HG03025 (cell line): Measurements from ENCODE around the gene GABRB1.
"Not testable (repeated sequence)": the region's sequence is repeated elsewhere in the genome, so short reads cannot be mapped to it uniquely, and the experiment has no call there.

Experiments
- ATAC-seq: cut with Tn5 transposase; IDR thresholded peaks from one replicate; pipeline ENCODE4 v1.9.1; 2021; ENCODE audit warnings: mild to moderate bottlenecking, moderate library complexity; ENCODE audit not compliant: unreplicated experiment, low FRiP score

Gene GABRB1

DNA sequence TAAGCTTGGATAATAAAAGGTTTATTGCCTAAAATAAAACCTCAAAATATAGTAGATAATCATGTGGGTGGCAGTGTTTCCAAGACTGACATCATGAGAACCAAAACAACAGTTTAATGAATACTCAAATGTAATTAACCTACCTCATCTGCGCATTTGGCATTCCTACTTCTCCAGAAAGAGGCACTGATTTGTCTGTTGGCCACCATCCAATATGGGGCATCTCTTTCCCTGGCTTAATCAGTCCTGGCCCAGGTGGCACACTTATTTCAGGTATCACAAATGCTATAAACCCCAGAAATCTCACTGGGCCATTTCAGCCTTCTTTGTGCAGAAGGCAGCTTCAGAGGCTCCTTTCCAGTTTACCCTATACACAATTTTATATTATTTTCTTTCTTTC is 239.9 kb downstream of the GABRB1 start:
- no peak for ATAC-seq

DNA sequence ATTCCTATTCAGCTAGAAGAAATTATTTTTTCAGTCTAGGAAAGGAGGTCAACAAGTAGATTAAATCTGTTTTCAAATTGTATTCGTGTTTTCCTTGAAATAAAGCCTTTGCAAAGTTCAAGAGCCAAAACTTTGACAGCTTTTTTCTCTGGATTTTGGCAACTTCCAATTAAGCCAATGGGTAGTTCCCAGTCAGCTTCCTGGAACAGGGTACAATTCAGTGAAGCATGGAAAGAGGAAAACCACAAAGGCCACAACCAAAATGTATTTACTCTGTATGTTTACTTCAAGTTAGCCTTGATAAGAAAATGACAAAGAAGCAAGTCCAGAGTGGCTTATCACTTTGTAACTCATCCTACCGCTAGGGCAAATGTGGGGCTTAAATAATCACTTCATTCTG is 243.5 kb downstream of the GABRB1 start:
- no peak for ATAC-seq

DNA sequence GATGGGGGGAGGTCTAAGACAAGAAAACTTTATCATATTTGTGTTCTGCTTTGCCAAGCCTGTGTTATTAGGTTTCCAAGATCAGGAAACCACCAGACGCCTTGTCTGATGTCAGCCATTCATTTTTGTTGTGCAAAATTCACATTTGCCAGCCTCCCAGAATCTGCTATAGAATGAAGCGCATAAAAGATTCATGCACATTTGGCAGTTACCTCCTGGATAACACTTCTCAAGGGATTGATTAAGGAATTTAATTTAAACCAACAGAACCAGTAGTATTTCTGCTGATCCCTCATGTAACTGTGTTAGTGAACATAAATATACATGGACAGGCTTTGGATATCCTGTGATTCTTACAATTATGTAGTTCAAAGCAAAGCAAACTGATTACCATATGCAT is 244.2 kb downstream of the GABRB1 start:
- no peak for ATAC-seq

DNA sequence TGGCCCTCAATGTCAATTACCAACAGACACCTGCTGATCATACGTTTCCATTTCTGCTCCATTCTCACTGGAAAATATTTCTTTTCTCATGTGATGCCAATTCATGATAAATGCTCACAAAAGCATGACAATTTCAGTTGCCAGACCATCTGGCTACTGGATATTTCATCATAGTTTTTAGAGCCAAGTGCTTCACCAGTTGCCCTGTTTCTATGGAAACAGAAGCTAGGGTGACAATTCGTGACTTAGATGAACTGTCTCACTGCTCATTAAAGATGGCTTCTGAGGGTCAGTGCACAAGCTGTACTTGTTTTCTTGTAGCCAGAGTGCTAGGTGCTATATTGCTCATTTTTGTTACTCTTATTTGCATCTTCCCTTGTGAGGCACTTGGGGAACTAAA is 247.3 kb downstream of the GABRB1 start:
- no peak for ATAC-seq

DNA sequence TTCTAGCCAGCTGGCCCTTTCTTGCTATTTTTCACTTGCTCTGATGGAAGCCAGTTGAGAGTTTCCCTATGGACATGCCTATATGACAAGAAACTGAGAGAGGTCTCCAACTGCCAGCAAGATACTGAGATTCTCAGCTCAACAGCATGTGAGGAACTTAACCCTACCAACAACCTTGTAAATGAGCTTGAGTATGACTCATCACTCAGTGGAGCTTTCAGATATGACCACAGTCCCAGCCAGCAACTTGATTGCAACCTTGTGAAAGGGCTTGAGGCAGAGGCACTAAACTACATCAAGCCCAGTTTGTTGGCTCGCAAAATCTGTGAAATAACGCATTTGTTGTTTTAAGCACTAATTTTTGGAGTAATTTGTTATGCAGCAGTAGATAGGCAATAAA is 256.4 kb downstream of the GABRB1 start:
- ATAC-seq = no peak

DNA sequence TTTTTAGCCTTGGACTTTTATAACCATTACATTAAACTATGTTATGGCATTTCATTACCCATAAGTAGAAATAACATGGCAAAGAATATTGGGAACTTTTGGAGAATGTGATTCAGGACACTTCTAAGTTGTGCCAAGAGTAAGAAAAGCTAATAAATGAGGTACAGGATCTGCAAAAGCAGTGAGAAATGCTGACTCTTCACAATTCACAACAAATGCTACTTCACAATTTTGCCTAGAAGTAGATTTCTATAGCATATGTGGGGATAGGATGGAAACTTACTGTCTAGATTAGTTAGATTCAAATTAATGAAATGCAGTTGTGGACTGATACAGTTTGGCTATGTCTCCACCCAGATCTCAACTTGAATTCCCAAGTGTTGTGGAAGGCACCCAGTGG is 258.4 kb downstream of the GABRB1 start:
- no peak for ATAC-seq

DNA sequence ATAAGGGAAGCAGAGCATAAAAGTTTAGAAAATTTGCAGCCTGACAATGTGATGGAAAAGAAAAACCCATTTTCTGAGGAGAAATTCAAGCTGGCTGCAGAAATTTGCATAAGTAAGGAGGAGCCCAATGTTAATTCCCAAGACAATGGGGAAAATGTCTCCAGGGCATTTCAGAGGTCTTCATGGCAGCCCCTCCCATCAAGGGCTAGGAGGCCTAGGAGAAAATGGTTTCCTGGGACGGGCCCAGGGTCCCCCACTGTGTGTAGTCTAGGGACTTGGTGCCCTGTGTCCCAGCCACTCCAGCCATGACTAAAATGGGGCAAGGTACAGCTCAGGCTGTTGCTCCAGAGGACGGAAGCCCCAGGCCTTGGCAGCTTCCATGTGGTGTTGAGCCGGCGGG is 259.5 kb downstream of the GABRB1 start:
- ATAC-seq = not testable (repeated sequence)

DNA sequence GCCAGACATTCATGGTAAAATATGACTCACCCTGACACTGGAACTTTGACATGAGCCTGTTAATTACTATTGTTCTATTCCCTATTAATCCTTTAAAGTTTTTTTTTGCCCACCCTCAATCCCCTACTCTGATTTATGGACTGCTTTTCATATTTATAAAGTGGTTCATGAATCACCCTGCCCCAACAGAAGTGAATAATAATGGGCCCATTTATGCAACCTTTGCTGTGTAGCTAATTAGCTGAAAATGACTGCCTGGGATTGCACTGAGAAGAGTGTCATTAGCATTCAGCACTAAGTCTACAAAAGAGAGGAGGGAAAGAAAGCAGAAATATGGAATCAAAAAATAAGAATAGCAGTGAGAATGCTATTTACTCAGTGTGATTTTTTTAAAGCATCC is 277.8 kb downstream of the GABRB1 start:
- no peak for ATAC-seq

DNA sequence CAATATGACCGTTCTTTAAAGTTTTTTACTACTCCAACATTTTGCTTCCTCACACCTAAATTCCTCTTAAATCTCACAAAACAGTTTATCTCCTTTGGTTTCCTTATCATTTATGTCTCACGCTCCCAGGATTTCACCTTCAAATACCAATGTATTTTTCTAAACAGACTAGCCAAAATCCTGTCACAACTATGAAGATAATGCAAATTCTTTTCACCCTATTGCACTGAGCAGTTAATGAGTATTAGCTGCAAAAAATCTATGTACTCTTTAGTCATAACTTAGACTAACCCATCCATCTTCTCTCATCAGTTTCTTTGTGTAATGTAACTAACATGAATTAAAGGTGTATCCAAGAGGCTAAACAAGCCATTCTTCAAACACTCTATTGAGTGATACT is 280.8 kb downstream of the GABRB1 start:
- no peak for ATAC-seq

DNA sequence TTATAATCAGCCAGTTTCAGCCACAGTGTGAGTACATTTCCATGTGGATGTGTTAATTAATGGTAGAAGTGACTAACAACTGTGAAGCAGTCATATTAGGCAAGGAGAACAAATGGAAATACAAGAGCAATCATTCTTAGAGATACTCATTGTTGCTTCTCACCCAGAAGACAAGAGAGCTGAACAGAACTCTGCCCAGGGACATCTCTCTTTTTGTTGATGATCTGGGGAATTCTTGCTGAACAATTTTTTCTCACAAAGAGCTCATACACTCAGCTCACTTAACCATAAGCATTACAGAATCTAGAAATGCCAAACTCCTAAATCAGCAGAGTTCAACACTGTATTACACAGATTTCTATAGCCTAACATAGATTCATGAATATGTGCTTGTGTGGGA is 282.0 kb downstream of the GABRB1 start:
- ATAC-seq = no peak

DNA sequence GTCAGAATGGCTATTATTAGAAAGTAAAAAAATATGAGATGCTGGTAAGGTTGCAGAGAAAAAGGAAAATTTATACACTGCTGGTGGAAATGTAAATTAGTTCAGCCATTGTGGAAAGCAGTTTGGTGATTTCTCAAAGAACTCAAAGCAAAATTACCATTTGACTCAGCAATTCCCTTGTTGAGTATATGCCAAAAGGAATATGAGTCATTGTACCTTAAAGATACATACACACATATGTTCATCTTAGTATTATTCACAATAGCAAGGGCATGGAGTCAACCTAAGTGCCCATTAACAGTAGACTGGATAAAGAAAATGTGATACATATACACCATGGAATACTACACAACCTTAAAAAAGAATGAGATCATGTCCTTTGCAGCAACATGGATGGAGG is 284.0 kb downstream of the GABRB1 start:
- ATAC-seq = no peak

DNA sequence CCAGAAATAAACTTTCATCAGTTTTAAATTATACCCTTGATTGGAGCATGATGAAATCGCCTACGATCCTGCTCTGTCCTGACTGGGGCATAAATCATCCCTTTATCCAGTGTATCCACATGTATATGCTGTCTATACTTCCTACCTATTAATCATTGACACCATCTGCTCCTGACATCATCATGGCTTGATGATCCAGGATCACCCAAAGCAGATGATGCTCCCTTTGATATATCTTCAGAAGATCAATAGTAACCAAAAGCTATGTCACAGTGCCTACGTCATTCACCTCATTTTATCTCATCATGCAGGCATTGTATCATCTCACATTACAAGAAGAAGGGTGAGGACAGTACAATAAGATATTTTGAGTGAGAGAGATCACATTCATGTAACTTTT is 294.7 kb downstream of the GABRB1 start:
- ATAC-seq = no peak

DNA sequence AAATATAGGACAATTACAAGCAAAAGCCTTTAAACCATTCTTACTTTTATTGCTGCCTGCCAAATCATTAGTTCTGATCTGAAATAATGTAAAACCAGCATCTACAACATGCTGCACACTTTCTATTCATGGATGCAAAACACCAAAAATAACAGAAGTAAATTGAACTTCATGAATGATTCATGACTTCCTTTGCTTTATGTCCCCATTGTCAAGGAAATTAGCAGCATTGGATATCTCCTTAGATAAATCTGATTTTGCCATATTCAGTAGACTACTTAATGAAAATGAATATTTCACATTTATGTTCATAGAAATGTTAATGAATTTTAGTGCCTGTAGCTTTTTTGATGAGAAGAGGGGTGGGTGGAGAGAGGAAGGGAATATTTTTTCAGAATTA is 299.5 kb downstream of the GABRB1 start:
- no peak for ATAC-seq

DNA sequence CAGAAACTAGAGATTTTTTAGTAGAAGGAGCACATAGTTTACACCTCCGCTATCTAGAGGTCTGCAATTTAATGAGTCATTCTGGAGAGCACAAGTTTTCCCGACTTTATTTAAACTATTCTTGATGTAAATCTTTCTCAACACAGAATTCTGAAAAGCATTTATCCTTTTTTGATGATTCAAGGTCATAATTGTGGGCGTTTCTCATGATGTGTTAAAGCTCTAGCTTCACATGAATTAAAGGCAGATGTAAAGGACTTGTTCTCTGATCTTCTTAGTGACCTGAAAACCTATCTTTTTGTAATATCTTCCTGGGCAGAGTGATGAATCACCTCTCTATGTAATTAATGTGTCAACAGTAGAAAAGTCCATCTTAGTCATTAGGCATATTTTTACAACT is 303.3 kb downstream of the GABRB1 start:
- no peak for ATAC-seq

DNA sequence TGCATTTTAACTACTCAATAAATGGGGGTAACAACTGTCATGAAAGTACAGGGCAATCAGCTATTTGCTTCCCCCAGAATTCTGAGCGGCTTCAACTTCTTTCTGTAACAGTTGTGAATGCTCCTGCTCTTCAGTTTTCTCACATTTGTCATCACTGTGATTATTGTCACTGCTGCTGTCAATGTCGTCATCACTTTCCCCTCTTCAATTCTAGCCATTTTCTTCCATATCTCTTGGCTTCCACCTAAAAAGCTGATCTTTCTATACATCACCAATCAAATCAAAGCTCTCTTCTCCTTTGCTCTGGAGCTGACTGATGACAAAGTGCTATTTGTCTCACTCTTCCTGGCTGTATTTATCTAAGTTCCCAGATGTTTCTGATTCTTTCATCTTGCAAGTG is 306.5 kb downstream of the GABRB1 start:
- ATAC-seq = no peak

DNA sequence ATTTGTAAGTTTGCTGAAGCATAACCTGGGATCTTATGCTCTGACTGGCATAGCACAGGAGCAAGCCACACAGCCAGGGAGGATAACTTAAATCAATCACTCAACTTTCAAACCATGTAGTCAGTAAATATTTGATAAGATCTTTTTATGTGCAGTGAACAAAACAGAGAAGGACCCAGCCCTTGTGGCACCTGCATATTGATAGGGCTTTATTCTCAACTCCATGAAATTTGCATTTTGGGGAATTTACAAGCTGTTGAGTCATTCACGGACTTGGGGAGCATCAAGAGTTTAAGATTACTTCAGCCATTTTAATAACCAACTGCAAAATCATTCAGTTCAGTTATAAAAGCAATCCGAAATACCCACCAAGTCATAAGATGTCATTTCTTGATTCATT is 309.5 kb downstream of the GABRB1 start:
- no peak for ATAC-seq

DNA sequence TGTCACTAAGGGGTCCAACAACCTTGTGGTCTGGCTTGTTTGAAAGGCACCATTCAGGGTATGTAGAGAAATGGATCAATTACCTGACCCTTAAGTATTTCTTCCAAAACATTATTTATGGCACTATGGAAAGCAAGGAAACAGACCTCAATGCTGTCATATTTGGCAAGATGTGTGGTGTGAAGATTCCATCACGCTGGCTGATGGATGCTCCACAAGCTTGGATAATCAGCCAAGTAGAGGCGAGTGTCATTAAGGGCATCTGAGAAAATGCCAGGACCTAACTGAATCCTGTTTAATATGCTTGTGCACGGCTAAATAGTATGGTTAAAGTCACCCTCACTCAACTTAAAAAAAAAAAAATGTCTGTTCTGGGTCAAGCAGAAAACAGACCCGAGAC is 311.4 kb downstream of the GABRB1 start:
- ATAC-seq = no peak

DNA sequence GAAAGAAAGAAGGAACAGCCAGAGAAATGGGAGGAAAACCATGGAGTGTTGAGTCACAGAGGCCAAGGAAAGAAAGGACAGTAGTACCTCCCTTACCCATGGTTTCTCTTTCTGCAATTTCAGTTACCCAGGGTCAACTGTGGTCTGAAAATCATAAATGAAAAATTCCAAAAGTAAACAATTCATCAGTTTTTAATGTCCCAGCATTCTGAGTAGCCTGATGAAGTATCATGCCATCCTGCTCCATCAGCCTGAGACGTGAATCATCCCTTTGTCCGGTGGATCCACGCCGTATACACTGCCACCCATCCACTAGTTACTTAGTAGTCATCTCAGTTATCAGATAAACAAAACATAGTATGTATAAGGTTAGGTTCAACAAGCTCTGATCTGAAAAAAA is 318.0 kb downstream of the GABRB1 start:
- no peak for ATAC-seq

DNA sequence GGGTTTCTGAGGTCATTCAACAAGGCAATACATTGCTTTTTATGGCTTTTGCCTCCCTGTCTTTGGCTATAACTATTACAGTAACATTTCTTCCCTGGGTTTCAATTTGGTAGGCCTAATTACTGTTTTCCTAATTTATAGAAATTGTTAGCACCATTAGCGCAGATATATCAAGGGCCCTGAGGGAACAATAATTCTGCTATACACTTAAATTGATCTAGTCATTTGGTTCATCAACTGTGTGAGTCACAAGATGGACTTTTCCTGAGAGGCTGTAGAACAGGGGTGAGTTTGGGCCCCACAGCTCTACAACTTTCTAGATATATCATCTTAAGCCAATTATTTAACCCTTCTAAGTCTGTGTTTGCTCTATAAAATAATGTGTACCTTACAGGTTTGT is 324.2 kb downstream of the GABRB1 start:
- ATAC-seq = no peak

DNA sequence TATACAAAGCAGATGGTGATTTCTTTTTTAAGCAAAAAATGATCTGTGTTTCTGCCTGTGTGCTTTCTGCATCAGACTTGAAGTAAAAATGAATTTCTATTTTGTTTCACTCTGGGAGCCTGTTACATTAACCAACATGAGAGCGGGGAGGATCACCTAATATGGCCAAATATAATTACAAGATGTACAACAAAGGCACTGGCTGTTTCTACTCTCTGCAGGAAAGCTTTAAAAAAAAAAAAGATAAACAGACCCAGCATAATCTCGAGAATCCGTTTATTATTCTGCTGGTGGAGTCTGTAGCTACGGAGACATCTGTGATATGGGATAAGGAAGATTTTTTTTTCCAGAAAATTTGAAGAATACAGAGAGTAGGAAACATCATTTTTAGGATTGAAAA is 328.5 kb downstream of the GABRB1 start:
- ATAC-seq = no peak

DNA sequence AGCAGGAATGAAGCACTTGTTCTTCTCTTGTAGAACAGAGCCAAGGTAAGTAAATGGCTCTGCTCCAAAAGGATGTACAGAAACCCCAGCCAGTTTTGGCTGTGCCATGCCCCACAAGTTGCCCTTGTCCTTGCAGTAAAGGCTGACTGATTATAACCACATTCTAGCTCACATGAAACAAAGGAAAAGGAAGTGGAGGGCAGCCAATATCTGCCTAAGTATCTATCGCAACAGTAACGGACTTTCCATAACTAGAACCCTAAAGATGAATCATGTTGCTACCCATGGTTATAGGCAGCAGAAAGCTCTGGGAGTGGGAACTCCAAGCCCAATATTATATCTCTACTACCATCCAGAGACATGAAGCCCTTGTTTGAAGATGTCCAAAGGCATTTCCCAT is 336.4 kb downstream of the GABRB1 start:
- no peak for ATAC-seq

DNA sequence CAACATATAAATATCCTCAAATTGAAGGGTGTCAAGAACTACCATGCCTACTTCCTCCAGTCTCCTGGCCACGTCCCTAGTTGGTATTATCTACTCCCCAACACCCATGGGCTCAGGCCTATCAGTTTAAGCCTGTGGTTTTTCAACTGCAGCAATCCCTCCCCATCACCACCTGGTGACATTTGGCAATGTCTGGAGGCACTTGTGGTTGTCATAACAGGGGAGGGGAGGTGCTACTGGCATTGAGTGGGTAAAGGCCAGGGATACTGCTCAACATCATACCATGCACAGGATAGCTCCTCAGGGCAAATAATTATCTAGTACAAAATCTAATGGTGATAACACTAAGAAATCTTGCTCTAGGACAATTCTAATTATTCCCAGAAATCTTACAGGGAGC is 336.8 kb downstream of the GABRB1 start:
- no peak for ATAC-seq

DNA sequence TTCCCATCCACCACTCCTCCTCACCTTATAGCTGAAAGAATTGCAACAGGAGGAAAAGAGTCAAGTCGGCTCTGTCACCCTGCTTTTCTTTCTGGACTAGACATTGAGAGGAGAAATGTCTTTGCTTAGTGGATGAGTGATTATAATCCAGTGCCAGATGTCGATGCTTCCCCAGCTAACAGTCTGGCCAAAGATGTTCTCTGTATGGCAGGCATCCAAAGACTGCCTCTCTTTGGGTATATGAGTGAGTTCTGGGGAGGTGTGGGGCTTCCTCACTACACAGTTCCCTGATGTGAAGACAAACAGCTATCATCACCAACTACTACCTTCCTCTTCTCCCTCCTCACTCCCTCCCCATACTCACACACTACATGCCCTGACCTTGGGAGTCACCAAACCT is 341.2 kb downstream of the GABRB1 start:
- no peak for ATAC-seq

DNA sequence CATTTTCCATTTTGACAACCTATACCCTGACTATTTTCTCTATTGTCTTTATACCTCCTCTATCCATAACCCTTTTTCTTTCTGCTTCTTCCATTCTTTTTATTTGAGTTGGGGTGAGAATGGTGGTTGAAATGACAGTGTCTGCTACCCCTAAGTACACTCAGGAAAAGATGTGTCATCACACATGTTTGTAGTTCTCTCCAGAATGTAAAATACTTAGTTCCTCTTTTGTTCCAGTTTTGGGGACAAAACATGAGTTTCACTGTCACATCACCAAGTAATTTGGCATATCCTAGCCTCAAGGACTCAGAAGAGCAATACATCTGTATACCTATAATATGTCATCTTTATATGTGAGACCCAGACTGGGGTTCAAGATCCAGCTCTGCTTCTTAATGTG is 341.8 kb downstream of the GABRB1 start:
- ATAC-seq = no peak
